ENCODE data around the gene GRPEL2. TPM values are rescaled to one million over a fixed set of nuclear protein-coding genes. Genes with fewer than 3 reads are reported as not detected.

GRPEL2 gene
- total RNA-seq, 1 donor from 2014 or later: 42.5 TPM

DNA sequence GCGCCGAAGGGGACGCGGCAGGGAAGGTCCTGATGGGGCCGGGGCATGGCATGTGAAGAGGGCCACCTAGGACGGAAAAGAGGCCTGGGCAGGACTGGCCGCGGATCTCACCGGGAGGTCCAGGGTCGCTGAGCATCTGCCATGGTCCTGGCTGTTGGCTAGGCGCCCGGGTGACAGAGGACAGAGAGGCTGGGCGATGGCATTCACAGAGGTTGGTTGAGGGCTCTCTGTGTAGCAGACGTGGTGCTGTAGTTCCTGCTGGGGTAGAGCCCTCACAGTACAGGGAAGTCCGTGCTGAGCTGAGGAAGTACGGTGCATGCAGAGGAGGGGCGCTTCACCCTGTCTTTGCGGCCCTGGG is 13.0 kb downstream of the GRPEL2 start:
- H4K20me1 ChIP-seq (ENCODE audit: low read depth): no peaks in the 10 kb centered on the region
- H2AFZ ChIP-seq (replicated peaks): peak overlapping the region; percentile 97
- peak overlapping the region; percentile 94 for H3K4me3 Mint-ChIP-seq
- H3K36me3 ChIP-seq: peaks cover 2% of the 10 kb centered on the region
- H3K4me1 Mint-ChIP-seq: peaks cover 19% of the 10 kb centered on the region
- H3K27ac Mint-ChIP-seq: peak overlapping the region; percentile 34
- H3K4me3 ChIP-seq: peak overlapping the region; percentile 91
- no peaks in the 10 kb centered on the region for H3K9me3 Mint-ChIP-seq
- H3K4me2 ChIP-seq: peak overlapping the region; percentile 100
- peaks cover 8% of the 10 kb centered on the region for H3K4me1 ChIP-seq
- TF ChIP-seq EZH2 (IDR thresholded peaks at IDR 0.05): no peak
- TF ChIP-seq CTCF (IDR thresholded peaks at IDR 0.05): no peak
- TF ChIP-seq EZH2phosphoT487 (IDR thresholded peaks at IDR 0.05): no peak
- no peak overlapping the region for H3K27ac ChIP-seq
- no peak overlapping the region for H3K9ac ChIP-seq
- H3K27me3 ChIP-seq: no peaks in the 10 kb centered on the region
- peaks cover 2% of the 10 kb centered on the region for H3K27me3 Mint-ChIP-seq (ENCODE audit: insufficient read depth, low read depth)
- peaks cover 25% of the 10 kb centered on the region for H3F3A ChIP-seq (ENCODE audit: low read depth)
- peaks cover 32% of the 10 kb centered on the region for H3K79me2 ChIP-seq (ENCODE audit: low read depth)
- no peak for DNase-seq (ENCODE audit: low spot score)
- no peaks in the 10 kb centered on the region for H3K9me3 ChIP-seq (ENCODE audit: low read depth)
- H3K36me3 Mint-ChIP-seq: peaks cover 10% of the 10 kb centered on the region

- Histone ChIP-seq H3K27me3 (no peaks in the 10 kb centered on the region), H3K36me3 (no peaks in the 10 kb centered on the region), H3K9me3 (ENCODE audit: low read depth) (no peaks in the 10 kb centered on the region), H3K4me2 (peak overlapping the region; percentile 100), H3K4me3 (peak overlapping the region; percentile 91), H4K20me1 (ENCODE audit: low read depth) (no peaks in the 10 kb centered on the region), H3K27ac (no peak overlapping the region), H3K4me1 (peaks cover 8% of the 10 kb centered on the region), H3K9ac (no peak overlapping the region), H2AFZ (replicated peaks) (no peak overlapping the region), H3F3A (ENCODE audit: low read depth) (peaks cover 19% of the 10 kb centered on the region), H3K79me2 (ENCODE audit: low read depth) (peaks cover 31% of the 10 kb centered on the region)
- Mint-ChIP-seq H3K4me3 (peak overlapping the region; percentile 94), H3K4me1 (peaks cover 19% of the 10 kb centered on the region), H3K27me3 (ENCODE audit: insufficient read depth, low read depth) (peaks cover 2% of the 10 kb centered on the region), H3K27ac (no peak overlapping the region), H3K36me3 (peaks cover 10% of the 10 kb centered on the region), H3K9me3 (no peaks in the 10 kb centered on the region)
- TF ChIP-seq CTCF (IDR thresholded peaks at IDR 0.05) (no peak), EZH2phosphoT487 (IDR thresholded peaks at IDR 0.05) (no peak), EZH2 (IDR thresholded peaks at IDR 0.05) (no peak)
- DNase-seq (ENCODE audit: low spot score): no peak
Measured at GRCh38 chr5:149358868-149359495, 13.7 kb downstream of the GRPEL2 start.

DNA sequence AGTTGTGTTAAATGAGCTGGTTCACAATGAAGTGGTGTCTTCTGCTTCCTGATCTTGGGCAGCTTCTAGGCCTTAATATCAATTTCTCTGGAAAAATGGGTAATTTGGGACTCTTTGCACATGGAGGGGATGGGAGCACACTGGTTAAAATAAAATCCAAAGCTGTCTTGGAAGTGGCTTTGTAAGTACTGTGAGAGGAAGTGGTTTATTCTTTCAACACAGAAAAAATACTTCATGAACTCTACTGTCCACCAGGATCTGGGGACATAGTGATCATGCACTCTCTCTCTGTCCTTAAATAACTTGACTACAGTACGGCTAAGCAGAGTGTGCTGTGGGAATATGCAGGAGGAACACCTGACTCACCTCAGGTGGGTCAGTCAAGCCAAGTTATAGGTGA is 15.0 kb downstream of the GRPEL2 start:
- Mint-ChIP-seq H3K27me3 (ENCODE audit: insufficient read depth, low read depth) (peaks cover 2% of the 10 kb centered on the region), H3K4me3 (no peak overlapping the region), H3K36me3 (peaks cover 1% of the 10 kb centered on the region), H3K27ac (no peak overlapping the region), H3K9me3 (no peaks in the 10 kb centered on the region), H3K4me1 (peaks cover 23% of the 10 kb centered on the region)
- no peak overlapping the region for H3K4me2 ChIP-seq
- H3K36me3 ChIP-seq: no peaks in the 10 kb centered on the region
- H3K9ac ChIP-seq: no peak overlapping the region
- H3K4me3 ChIP-seq: no peak overlapping the region
- H3F3A ChIP-seq (ENCODE audit: low read depth): peaks cover 9% of the 10 kb centered on the region
- H3K27me3 ChIP-seq: no peaks in the 10 kb centered on the region
- no peaks in the 10 kb centered on the region for H4K20me1 ChIP-seq (ENCODE audit: low read depth)
- H3K9me3 ChIP-seq (ENCODE audit: low read depth): no peaks in the 10 kb centered on the region
- no peak for DNase-seq (ENCODE audit: low spot score)
- peaks cover 31% of the 10 kb centered on the region for H3K79me2 ChIP-seq (ENCODE audit: low read depth)
- TF ChIP-seq EZH2phosphoT487 (IDR thresholded peaks at IDR 0.05) (no peak), CTCF (IDR thresholded peaks at IDR 0.05) (no peak), EZH2 (IDR thresholded peaks at IDR 0.05) (no peak)
- peaks cover 8% of the 10 kb centered on the region for H3K4me1 ChIP-seq
- no peak overlapping the region for H2AFZ ChIP-seq (replicated peaks)
- no peak overlapping the region for H3K27ac ChIP-seq

All from neural progenitor cell (in vitro differentiated cells).